ENCODE results near the gene KRT1.

KRT1 gene

DNA sequence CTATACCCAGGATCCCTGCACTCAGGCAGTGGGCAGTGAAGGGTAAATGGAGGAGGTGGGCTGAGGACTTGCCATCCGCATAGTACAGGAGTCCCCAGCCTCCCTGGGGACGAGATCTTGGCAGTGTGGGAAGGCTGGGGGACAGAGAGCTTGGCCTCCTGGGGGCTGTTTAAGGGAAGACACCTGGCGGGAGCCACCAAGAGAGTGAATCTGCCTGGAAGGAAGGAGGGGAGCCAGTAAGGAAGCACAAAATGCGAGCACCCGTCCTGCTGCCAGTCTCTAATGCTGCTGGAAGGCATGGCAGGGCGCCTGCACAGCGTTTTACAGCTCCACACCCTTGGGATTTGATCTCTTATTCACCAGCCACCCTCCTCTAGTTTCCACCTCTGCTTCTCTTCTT, 20.8 kb downstream of the KRT1 start:
- no peak for DNase-seq

GRCh38 chr12:52658196-52658595, 22.0 kb downstream of the KRT1 start:
- no peak for DNase-seq

DNA sequence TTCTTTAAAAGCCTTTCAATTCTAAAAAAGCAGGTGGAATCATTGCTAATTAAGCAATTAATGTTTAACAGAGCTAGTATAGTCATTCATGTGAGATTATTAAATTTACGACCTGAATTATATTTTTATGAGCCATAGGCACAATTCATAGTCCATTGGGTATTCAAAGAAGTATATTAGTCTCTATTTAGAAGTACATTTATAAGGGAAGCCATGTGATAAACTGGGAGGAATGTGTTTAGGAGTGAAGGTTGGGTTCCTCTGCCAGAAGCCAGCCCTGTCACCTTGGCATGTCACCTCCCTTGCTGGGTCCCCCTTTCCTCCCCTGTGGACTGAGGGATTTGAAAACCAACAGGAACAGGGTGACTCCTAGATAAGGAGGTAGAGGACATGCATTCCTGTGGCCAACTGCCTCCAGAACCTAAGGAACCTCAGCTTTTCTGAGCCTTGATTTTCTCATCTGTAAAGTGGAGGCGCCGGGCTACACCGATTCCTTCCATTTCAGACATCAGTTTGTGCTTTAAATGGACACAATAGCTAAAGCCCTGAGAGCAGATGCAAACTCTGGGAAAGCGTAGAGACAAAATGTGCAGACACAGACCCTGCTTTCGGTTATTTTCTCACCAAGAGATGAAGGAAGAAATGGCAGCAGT, 22.8 kb downstream of the KRT1 start:
- DNase-seq: no peak

GRCh38 chr12:52656616-52657015, 23.6 kb downstream of the KRT1 start:
- DNase-seq: no peak

GRCh38 chr12:52655720-52656124, 24.5 kb downstream of the KRT1 start:
- DNase-seq: no peak

DNA sequence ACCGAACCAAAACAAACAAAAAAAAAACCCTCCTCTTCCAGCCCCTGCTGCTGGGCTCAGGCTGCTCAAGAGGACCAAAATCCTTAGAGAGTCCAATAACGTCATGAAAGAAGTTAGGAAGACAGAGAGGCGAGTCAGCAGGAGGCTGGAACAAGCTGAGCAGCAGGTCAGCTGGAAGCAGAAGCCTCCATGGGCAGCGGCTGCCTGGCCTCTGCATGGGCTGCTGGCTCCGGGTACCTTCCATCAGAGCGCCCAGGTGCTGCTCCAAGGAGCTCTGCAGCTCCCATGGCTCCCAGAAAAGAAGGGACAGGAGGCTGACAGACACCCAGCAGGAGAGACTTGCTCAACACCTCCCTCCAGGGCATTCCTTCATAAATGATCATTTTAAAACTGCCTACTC, 25.0 kb downstream of the KRT1 start:
- DNase-seq: no peak

DNA sequence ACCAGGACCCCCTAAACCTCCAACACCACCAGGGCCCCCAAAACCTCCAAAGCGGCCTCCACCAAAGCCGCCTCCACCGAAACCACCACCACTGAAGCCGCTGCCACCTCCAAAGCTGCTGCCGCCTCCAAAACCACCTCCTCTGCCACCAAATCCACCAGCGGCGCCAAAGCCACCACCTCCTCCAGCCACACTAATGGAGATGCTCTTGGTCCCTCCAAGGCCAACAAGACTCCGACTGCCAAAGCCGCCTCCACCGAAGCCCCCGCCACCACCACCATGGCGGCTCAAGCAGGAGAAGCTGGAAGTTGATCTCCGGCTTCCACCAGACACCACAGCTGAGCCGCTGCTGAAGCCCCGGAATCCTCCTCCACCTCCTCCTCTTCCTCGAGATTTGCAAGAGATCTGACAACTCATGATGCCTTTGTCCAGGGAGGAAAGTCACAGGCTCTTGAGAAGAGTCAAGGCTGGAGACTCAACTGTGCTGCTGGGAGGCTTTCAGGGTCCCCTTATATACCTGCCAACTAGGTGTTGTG, 28.4 kb downstream of the KRT1 start, which contains the start of gene KRT2:
Gene KRT2, minus strand, starts transcription at position 486 of the 536 bp plus-strand sequence. Its CDS starts 69 bp downstream, at position 417.
- no peak for DNase-seq

- DNase-seq: no peak
Measured at GRCh38 chr12:52650520-52651081, 29.6 kb downstream of the KRT1 start.

- DNase-seq: no peak
Measured at GRCh38 chr12:52649066-52649465, 31.1 kb downstream of the KRT1 start.

GRCh38 chr12:52648012-52648550, 32.1 kb downstream of the KRT1 start:
- DNase-seq: no peak

DNA sequence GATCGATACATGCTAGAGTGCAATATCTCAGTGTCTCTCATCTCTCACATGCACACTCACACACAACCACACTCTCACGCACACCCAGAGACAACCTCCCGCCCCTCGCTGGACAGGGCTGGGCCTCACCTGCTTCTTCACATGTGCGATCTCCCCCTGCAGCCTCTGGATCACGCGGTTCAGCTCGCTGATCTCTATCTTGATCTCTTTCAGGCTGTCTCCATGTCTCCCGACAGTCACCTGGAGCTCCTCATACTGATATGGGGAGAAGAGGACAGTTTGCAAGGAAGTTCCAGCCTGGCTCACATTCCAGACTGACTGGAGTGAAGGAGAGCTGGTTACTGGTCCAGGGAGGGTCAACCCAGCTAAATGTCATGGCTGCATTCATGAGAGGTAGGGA, 32.6 kb downstream of the KRT1 start:
- DNase-seq: no peak

DNA sequence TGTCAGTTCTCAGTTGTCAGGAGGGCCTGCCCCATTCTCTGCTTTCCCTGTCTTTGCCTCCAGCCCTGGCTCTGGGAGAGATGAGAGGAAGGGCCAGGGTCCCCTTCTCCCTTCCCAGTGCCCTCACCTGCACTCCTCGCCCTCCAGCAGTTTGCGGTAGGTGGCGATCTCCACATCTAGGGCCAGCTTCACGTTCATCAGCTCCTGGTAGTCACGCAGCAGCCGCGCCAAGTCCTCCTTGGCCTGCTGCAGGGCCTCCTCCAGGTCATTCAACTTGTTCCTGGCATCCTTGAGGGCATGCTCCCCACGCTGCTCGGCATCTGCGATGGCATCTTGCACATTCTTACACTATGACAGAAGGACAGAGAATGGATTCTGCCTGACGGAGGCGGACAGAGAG, 33.6 kb downstream of the KRT1 start:
- DNase-seq: no peak

DNA sequence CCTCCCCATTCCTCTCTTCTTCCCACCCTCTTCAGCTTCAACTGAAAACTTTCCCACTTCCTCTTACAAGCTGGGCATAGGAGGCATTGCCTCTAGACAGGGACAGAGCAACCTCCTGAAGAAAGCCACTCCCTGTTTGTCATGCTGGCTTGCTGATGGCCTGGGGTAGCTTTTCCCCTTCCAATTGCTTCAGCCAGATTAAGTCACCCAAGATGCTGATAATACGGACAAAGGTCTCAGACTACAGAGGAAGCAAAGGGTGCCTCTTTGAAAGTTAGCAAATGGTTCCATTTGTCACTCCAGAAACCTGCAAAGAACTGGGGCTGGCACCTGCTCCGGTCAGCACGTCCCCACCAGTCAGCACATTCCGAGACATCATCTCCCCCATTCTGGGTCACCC, 34.2 kb downstream of the KRT1 start:
- DNase-seq: no peak

- no peak for DNase-seq
Measured at GRCh38 chr12:52645120-52645761, 35.0 kb downstream of the KRT1 start.

GRCh38 chr12:52644078-52644415, 36.2 kb downstream of the KRT1 start:
- no peak for DNase-seq

- no peak for DNase-seq
Measured at GRCh38 chr12:52643233-52644077, 36.8 kb downstream of the KRT1 start.

GRCh38 chr12:52641468-52641867, 38.7 kb downstream of the KRT1 start:
- DNase-seq: no peak

DNA sequence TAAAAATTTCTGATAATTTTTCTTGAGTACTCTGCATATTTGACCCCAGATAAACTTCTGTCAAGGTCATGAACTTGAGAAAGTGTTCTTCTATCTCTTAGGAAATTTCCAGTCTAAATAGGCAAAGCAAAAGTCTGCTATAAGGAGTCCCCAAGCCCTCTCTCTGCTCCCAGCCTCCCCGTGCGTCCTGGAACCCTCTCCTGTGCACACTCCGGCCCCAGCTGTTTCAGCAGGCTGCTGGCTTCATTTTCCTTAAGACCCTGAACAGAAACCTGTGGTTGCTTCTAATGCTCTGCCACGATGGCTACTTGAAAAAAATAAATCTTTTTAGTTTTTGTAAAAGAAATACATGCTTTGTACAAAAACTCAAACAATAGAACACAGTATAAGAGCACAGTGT, 42.9 kb downstream of the KRT1 start:
- DNase-seq: no peak

DNA sequence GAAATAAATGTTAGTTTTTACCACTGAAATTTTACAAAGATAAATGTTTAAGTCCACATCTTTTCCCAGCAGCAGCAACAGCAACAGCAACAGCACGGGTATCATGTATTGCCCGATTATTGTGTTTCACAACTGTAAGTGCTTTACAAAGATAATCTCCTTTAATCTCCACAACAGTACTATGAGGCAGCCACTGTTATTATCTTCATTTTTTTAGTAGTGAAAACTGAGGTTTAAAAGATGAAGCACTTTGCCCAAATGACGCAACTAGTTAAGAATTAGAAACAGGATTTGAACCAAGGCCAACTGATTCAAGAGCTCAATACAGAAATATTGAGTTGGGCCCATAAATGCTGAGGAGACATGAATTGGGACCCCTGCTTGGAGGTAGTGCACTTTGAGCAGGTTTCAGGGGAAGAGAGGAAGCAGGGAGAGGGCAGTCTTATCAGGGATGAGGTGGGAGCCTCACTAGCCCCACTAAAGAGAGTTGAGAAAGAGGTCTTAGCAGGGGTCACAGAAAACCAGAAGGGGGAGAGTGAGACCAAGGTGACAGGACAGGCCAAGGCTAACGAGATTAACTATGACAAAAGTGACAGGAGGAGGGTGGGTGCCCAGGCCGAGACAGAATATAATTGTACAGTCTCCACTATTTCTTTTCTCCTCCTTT, 43.5 kb downstream of the KRT1 start:
- no peak for DNase-seq

GRCh38 chr12:52636189-52636588, 44.0 kb downstream of the KRT1 start:
- DNase-seq: no peak

GRCh38 chr12:52634266-52635056, 45.7 kb downstream of the KRT1 start:
- DNase-seq: no peak

DNA sequence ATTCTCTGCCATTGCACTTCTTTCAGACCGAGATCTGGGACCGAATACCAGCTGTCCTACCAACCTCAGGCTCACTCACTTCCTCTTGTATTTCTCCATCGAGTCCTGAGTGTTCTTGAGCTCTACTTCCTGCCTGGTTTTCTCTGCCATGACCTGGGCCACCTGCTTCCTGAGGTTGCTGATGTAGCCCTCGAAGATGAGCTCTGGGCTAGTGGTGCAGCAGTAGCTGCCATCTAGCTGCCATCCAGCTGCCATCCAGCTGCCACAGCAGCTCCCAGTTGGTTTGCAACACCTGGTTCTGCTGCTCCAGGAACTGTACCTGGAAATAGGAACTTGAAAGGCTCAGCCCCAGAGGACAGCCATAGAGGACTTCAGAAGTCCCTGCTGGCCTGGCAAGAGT, 46.8 kb downstream of the KRT1 start:
- no peak for DNase-seq
